ENCODE data around the gene NYNRIN.

DNA sequence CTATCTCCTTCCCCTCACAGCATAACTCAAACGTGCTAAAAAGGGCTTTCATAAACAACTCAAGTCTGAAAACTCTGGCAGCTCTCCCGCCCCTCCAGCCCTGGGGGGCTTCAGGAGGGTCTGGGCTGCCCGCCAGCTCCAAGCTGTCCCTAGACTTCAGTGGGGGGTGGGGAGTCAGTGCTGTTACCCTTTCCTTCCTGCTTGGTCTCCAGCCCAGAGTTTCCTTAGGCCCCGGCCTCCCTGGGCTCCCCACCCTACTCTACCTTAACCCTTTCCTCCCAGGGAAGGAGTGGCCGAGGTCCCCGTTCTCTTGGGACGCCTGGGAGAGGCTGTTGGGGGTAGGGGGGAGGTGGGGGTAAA, 530 bp upstream of the NYNRIN start:
- TF ChIP-seq EZH2phosphoT487 (IDR thresholded peaks at IDR 0.05) = no peak
- TF ChIP-seq, protein P1, sequence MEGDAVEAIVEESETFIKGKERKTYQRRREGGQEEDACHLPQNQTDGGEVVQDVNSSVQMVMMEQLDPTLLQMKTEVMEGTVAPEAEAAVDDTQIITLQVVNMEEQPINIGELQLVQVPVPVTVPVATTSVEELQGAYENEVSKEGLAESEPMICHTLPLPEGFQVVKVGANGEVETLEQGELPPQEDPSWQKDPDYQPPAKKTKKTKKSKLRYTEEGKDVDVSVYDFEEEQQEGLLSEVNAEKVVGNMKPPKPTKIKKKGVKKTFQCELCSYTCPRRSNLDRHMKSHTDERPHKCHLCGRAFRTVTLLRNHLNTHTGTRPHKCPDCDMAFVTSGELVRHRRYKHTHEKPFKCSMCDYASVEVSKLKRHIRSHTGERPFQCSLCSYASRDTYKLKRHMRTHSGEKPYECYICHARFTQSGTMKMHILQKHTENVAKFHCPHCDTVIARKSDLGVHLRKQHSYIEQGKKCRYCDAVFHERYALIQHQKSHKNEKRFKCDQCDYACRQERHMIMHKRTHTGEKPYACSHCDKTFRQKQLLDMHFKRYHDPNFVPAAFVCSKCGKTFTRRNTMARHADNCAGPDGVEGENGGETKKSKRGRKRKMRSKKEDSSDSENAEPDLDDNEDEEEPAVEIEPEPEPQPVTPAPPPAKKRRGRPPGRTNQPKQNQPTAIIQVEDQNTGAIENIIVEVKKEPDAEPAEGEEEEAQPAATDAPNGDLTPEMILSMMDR (IDR thresholded peaks at IDR 0.05) = no peak
